Tibial artery (tissue), 4 donors: ENCODE data around the gene REEP6.
"Not testable (repeated sequence)": the region's sequence is repeated elsewhere in the genome, so short reads cannot be mapped to it uniquely, and the experiment has no call there.

Experiments
- DNase-seq, 2 donors: peaks; one replicate each; pipeline ENCODE4 v3.0.0-alpha.2; 2019
- H3K27ac ChIP-seq, 2 donors: fragments of 200-600 bp; sonication (generic) in 1 of 2; 1 replicate in 1 of 2; 2 replicates in 1 of 2; pipeline ENCODE4 v1.5.1; 2018 to 2019; ENCODE audit warnings: mild to moderate bottlenecking in 1 of 2
- H3K27me3 ChIP-seq, 2 donors: fragments of 200-600 bp; sonication (generic) in 1 of 2; one replicate each; pipeline versions ENCODE4 v1.5.1 to v1.6.0; 2016 to 2019
- H3K36me3 ChIP-seq, 3 donors: fragments of 200-600 bp; sonication (generic) in 2 of 3; one replicate each; pipeline ENCODE4 v1.5.1; 2016 to 2019; ENCODE audit warnings: mild to moderate bottlenecking in 2 of 3
- H3K4me1 ChIP-seq, 4 donors: fragments of 200-600 bp; sonication (generic) in 2 of 4; 1 replicate in 3 of 4; 2 replicates in 1 of 4; pipeline ENCODE4 v1.5.1; 2016 to 2019
- H3K4me3 ChIP-seq, 2 donors: fragments of 200-600 bp; sonication (generic) in 1 of 2; 1 replicate in 1 of 2; 2 replicates in 1 of 2; pipeline ENCODE4 v1.5.1; 2018 to 2019; ENCODE audit warnings: mild to moderate bottlenecking in 2 of 2
- H3K9me3 ChIP-seq, 3 donors: fragments of 200-600 bp; sonication (generic) in 1 of 3; one replicate each; pipeline ENCODE4 v1.5.1; 2016 to 2019
- CTCF ChIP-seq, 2 experiments: fragments of 200-600 bp in 1 of 2; fragments of 450-650 bp in 1 of 2; IDR thresholded peaks; one replicate each; pipeline ENCODE4 v1.5.1; 2017 to 2019; ENCODE audit warnings: antibody characterized with exemption in 2 of 2, mild to moderate bottlenecking in 1 of 2, moderate library complexity in 1 of 2
- intact Hi-C: fragments of 100-400 bp; cut with DNase I; formaldehyde crosslinking; loops from one replicate; pipeline ENCODE4 v1.15.0; 2023; ENCODE audit warnings: low total_unique reads

Gene REEP6

DNA sequence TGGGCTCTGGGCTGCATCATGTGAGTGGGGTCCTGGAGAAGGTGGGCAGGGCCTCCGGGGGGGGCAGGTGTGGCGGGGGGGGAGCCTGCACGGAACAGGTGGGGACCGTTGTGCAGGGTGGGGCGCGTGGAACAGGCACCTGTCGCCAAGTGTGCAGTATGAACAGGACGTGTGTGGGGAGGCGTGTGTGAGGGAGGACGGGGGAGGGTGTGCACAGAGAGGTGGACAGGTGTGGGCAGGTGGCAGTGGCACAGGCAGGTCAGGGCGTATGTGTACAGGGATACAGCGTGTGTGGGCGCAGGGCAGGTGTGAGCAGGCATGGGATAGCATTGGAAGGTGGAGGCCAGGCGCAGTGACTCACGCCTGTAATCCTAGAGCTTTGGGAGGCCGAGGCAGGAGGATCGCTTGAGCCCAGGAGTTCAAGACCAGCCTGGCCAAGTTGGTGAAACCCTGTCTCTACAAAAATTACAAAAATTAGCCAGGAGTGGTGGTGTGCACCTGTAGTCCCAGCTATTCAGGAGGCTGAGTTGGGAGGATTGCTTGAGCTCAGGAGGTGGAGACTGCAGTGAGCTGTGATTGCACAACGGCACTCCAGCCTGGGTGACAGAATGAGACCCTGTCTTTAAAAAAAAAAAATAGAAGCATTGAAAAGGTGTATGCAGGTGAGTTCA, 36.1 kb downstream of the REEP6 start:
- H3K27ac ChIP-seq: no peak overlapping the region
- intact Hi-C loops: no loop called here
- H3K4me3 ChIP-seq: no peak overlapping the region
- no peak for TF ChIP-seq CTCF (IDR thresholded peaks at IDR 0.05)
- DNase-seq: no peak
- no peaks in the 10 kb centered on the region for H3K36me3 ChIP-seq
- no peaks in the 10 kb centered on the region for H3K9me3 ChIP-seq
- peaks cover 0 to 9% (median 7%) of the 10 kb centered on the region in 4 donors for H3K4me1 ChIP-seq
- peaks cover 0 to 91% of the 10 kb centered on the region in 2 donors for H3K27me3 ChIP-seq

DNA sequence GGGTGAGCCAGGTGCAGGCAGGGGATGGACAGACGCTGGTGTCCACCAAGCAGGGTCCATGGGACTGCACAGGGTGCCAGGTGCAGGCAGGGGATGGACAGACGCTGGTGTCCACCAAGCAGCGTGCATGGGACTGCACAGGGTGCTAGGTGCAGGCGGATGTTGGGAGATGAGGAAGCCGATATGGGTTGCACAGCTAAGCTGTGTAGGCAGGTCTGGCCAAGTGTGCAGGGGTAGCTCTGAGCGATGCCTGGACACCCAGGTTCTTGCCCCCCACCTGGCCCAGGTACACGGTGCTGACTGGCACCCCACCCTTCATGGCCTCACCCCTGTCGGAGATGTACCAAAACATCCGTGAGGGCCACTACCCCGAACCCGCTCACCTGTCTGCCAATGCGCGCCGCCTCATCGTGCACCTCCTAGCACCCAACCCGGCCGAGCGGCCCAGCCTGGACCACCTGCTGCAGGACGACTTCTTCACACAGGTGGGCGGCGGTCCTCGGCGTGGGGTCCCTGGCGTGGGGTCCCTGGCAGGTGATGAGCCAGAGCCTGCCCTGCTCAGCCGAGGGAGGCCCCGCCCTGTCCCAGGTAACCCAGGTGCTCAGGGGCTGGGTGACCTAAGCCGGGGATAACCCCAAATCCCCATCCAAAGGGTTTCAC, 36.8 kb downstream of the REEP6 start:
- no peaks in the 10 kb centered on the region for H3K9me3 ChIP-seq
- peaks cover 0 to 94% of the 10 kb centered on the region in 2 donors for H3K27me3 ChIP-seq
- H3K4me3 ChIP-seq: no peak overlapping the region
- no peak for DNase-seq
- H3K36me3 ChIP-seq: no peaks in the 10 kb centered on the region
- no peak for TF ChIP-seq CTCF (IDR thresholded peaks at IDR 0.05)
- peaks cover 0 to 9% (median 7%) of the 10 kb centered on the region in 4 donors for H3K4me1 ChIP-seq
- intact Hi-C loops: no loop called here
- H3K27ac ChIP-seq: no peak overlapping the region

DNA sequence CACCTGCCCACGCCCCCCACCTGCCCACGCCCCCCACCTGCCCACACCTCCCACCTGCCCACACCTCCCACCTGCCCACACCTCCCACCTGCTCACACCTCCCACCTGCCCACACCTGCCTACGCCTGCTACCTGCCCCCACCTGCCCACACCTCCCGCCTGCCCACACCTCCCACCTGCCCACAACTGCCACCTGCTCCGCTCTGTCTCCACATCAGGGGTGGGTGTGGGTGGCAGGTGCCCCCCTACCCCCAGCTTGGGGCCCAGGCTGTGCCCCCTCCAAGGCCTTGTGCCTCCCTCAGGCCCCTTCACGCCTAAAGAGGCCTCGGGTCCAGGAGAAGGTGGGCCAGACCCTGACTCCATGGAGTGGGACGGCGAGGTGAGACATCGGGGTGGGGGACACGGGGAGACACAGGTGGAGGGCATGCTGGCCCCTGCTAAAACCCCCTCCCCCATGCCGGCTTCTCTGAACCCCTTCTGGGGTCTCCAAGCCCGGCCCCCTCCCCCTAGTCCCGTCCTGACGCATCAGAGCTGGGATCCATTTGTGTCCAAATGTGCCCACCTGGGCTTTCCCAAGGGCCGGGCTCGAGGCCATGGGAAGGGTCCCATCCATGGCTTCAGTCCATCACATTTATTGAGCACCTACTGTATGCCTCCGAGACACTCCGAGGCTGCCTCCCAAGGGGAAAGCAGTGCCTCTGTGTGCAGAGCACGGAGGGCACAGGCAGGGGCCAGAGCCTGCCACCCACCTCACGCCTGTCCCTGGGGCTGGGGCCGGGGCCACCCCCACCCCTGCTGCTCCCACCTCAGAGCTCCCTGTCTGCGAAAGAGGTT, 37.8 kb downstream of the REEP6 start:
- no peak for DNase-seq
- Histone ChIP-seq H3K9me3 (no peaks in the 10 kb centered on the region), H3K4me1 (peaks cover 0 to 7% (median 6%) of the 10 kb centered on the region in 4 donors), H3K27me3 (peaks cover 0 to 94% of the 10 kb centered on the region in 2 donors), H3K36me3 (no peaks in the 10 kb centered on the region), H3K27ac (no peak overlapping the region), H3K4me3 (no peak overlapping the region)
- intact Hi-C loops: no loop called here
- TF ChIP-seq CTCF (IDR thresholded peaks at IDR 0.05): no peak

DNA sequence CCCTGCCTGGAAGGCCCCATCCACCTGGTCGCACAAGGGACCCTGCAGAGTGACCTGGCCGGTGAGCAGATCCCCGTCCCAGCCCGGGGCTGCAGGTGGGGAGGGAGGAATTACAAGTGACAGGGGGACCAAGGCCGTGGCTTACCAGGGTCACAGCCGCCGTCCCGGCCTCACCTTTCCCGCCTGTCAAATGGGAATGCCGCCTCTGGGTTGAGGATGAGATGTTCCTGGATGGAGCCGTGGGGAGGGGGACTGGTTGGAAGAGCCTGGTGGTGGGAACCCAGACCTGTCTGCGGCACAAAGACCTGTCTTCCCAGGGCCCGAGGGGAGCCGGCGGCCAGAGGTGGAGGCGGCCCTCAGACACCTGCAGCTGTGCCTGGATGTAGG, 38.4 kb downstream of the REEP6 start:
- peaks cover 0 to 91% of the 10 kb centered on the region in 2 donors for H3K27me3 ChIP-seq
- peaks cover 0 to 1% (median 0%) of the 10 kb centered on the region in 4 donors for H3K4me1 ChIP-seq
- H3K4me3 ChIP-seq: no peak overlapping the region
- TF ChIP-seq CTCF (IDR thresholded peaks at IDR 0.05): no peak
- no peak for DNase-seq
- H3K27ac ChIP-seq: no peak overlapping the region
- intact Hi-C loops: no loop called here
- H3K36me3 ChIP-seq: no peaks in the 10 kb centered on the region
- no peaks in the 10 kb centered on the region for H3K9me3 ChIP-seq

DNA sequence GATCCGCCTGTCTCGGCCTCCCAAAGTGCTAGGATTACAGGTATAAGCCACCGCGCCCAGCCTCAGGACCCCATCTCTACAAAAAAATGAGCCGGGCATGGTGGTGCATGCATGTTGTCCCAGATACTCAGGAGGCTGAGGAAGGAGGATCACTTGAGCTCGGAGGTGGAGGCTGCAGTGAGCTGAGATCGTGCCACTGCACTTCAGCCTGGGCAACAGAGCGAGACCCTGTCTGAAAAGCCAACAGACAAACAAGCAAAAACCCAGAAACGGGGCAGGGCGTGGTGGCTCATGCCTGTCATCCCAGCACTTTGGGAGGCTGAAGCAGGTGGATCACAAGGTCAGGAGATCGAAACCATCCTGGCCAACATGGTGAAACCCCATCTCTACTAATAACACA, 39.9 kb downstream of the REEP6 start:
- peaks cover 0 to 89% of the 10 kb centered on the region in 2 donors for H3K27me3 ChIP-seq
- H3K36me3 ChIP-seq, intact Hi-C loops, DNase-seq, H3K4me1 ChIP-seq, H3K27ac ChIP-seq, H3K4me3 ChIP-seq, H3K9me3 ChIP-seq: not testable (repeated sequence)

DNA sequence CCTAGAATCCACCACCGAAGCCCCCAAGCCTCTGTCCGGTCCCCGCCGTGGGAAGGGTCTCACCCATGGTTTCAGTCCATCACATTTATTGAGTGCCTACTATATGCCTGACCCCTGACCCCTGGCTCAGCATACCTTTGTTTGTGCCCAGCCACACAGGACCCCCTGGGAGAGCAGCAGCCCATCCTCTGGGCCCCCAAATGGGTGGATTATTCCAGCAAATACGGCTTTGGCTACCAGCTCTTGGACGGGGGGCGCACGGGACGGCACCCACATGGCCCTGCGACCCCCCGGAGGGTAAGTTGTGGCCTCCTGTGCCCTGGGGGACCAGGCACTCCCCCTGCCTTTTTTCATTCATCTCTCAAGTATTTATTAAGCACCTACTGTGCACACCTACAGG, 40.6 kb downstream of the REEP6 start:
- no peak for DNase-seq
- H3K27me3 ChIP-seq: peaks cover 0 to 83% of the 10 kb centered on the region in 2 donors
- H3K27ac ChIP-seq: no peak overlapping the region
- H3K4me1 ChIP-seq: no peaks in the 10 kb centered on the region
- no peaks in the 10 kb centered on the region for H3K9me3 ChIP-seq
- intact Hi-C loops: no loop called here
- H3K36me3 ChIP-seq: no peaks in the 10 kb centered on the region
- no peak for TF ChIP-seq CTCF (IDR thresholded peaks at IDR 0.05)
- no peak overlapping the region for H3K4me3 ChIP-seq
